NCI-H446 treated with DMSO at 0.1 percent for 48 hours (cell line): ENCODE data around the gene IPO13.
A peak's percentile ranks its signal among the peaks of the same experiment; 100 is the strongest.

Experiments
- DNase-seq: peaks from one replicate; lab custom pipeline; 2025; lab: John Stamatoyannopoulos, UW

Gene IPO13

DNA sequence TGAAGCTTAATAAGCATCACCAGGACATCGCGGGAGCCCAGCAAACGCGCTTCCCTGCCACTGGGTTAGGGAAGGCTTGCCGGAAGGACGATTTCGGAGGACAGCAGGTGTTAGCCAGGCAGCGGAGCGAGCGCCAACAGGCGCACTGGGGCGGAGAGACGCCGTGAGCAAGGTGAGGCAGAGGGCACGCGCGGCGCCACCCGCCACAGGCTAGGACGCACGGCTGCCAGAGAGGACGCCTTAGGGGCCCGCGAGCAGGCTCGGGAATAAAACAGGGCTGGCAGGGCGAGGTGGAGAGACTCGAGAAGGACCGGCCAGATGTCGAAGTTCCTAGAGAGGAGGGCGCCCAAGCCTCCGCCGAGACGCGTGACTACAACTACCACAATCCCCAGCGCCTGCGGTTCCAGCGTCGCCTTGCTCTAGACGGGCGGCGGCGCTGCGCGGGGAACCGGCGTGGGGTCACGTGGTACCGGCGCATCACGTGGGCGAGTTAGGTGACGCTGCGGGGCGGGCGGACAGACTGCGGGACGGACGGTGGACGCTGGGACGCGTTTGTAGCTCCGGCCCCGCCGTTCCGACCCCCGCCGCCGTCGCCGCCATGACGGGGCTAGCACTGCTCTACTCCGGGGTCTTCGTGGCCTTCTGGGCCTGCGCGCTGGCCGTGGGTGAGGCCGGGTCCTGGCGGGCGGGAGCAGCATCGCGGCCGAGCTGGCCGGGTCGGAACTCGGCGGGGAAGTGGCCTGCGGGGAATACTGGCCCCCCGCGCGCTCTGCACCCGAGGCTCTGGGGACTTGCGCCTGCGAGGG, 27.9 kb downstream of the IPO13 start, which contains the start of gene ATP6V0B:
ATP6V0B (plus strand) TSS at position 518 of the 806 bp plus-strand sequence; CDS start at position 599, 81 bp downstream.
- peak; percentile 92 for DNase-seq

DNA sequence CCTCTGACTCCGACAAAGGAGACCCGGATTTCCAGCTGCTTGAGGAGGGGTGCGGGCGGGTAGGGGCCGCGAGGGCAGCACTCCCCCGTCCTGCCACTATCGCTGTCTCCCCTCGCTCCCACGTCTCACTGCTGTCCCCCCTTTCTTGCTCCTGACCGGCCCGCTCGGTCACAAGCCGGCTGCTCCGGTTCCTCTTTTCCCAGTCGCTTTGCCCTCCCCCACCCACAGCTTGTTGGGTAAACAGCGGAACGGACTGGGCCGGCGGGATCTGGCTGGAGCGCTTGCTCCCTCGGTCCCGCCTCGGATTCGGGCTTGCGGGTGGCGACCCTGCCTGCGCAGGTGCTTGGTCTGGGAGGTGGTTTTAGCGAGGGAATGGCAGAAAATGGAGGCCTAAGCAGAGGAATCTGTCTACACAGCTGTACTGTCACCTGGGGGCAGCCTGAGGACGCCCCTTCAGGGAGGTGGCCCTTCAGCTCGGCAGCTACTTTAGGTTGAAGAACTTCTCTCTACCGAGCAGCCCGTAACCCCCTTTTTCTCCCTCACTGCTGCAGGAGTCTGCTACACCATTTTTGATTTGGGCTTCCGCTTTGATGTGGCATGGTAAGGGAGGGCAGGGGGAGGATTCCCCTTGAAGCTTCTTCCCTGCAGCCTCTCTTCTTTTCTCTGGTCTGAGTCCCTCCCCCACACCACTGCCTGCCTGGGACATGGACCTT, 28.7 kb downstream of the IPO13 start:
- DNase-seq, result no peak

DNA sequence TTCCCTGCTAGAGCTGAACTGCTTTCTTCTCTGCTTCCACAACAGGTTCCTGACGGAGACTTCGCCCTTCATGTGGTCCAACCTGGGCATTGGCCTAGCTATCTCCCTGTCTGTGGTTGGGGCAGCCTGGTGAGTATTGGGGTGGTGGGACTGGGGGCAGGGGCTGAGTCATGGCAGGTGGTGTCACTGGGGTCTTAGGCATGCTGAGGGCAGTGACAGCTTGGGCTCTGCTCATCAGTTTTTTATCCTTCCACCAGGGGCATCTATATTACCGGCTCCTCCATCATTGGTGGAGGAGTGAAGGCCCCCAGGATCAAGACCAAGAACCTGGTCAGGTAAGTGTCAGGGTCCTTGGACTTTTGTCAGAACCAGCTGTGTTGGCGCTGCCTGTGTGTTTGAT, 29.3 kb downstream of the IPO13 start:
- DNase-seq, result no peak

GRCh38 chr1:43976890-43977289, 30.1 kb downstream of the IPO13 start:
- DNase-seq, result no peak

GRCh38 chr1:43977376-43978263, 30.9 kb downstream of the IPO13 start:
- DNase-seq, result no peak

- DNase-seq, result no peak
Measured at GRCh38 chr1:43978264-43978550, 31.5 kb downstream of the IPO13 start.

- DNase-seq, result no peak
Measured at GRCh38 chr1:43978551-43979260, 32.0 kb downstream of the IPO13 start, which contains the start of gene B4GALT2. TSS of gene B4GALT2 (plus strand) at chr1:43979210. CDS start at chr1:43981161, 1,951 bp downstream.

DNA sequence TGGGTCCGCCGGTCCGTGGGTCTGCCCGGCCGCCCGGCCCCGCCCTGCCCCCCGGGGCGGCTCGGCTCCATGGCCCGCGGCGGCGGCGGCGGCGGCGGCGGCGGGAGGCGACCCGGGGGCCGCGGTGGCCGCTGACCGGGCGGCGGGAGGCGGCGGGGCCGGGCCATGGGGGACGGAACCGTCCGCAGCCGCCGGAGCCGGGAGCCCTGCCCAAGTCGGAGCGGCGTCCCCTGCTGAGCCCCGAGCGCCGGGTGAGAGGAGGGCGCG, 32.4 kb downstream of the IPO13 start:
- no peak for DNase-seq

GRCh38 chr1:43979528-43980254, 32.9 kb downstream of the IPO13 start:
- no peak for DNase-seq

- no peak for DNase-seq
Measured at GRCh38 chr1:43980255-43981134, 33.7 kb downstream of the IPO13 start.

DNA sequence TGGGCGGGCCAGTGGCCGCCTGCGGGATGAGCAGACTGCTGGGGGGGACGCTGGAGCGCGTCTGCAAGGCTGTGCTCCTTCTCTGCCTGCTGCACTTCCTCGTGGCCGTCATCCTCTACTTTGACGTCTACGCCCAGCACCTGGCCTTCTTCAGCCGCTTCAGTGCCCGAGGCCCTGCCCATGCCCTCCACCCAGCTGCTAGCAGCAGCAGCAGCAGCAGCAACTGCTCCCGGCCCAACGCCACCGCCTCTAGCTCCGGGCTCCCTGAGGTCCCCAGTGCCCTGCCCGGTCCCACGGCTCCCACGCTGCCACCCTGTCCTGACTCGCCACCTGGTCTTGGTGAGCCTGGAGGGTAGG, 34.4 kb downstream of the IPO13 start:
- DNase-seq, result no peak

DNA sequence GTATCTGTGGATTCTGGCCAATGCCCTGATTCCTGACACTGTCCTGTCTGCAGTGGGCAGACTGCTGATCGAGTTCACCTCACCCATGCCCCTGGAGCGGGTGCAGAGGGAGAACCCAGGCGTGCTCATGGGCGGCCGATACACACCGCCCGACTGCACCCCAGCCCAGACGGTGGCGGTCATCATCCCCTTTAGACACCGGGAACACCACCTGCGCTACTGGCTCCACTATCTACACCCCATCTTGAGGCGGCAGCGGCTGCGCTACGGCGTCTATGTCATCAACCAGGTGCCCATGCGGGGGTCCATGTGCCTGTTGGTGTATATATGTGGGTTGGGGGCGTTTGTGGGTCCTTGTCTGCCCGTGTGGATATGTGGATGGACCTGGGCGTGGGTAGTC, 34.9 kb downstream of the IPO13 start:
- DNase-seq, result no peak

DNA sequence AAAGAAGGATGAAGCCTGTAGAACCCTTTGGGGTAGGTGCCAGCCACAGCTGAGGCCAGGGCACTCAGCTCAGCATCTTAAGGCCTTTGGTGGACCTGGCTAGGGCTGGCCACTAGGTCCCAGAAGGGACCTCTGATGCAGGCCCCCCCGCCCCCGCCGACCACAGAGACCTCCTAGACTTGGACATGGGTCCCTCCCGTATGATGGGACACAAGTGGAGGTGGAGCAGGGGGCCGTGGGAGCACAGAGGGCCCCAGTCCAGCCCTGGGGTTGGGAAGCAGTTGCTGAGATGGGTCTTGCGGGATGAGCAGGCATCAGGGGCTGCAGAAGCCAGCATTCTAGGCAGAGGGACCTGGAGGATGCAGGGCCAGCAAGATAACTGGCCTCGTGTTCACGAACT, 35.5 kb downstream of the IPO13 start:
- no peak for DNase-seq

DNA sequence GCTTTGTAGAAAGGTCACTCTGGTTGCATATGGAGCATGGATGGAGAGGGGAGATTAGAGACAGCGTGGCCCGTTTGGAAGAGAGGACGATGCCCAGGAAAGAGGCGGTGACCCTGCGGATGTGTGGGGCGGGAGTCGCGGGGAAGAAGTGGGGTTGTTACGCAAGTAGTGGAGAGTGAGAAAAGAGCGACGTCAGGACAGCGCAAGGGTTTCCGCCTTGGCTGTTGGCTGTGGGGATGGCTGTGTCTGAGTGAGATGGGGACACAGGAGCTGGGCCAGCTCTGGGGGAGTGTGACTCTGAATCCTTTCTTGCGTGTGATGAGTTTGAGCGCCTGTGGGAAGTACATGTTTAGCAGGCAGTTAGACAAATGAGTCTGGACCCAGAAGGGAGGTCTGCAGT, 36.1 kb downstream of the IPO13 start:
- DNase-seq, result no peak

GRCh38 chr1:43983253-43983899, 36.6 kb downstream of the IPO13 start:
- DNase-seq, result no peak

- DNase-seq, result no peak
Measured at GRCh38 chr1:43984855-43985254, 38.1 kb downstream of the IPO13 start.

- no peak for DNase-seq
Measured at GRCh38 chr1:43985984-43986595, 39.3 kb downstream of the IPO13 start.

- DNase-seq, result no peak
Measured at GRCh38 chr1:43986712-43987111, 40.0 kb downstream of the IPO13 start.

DNA sequence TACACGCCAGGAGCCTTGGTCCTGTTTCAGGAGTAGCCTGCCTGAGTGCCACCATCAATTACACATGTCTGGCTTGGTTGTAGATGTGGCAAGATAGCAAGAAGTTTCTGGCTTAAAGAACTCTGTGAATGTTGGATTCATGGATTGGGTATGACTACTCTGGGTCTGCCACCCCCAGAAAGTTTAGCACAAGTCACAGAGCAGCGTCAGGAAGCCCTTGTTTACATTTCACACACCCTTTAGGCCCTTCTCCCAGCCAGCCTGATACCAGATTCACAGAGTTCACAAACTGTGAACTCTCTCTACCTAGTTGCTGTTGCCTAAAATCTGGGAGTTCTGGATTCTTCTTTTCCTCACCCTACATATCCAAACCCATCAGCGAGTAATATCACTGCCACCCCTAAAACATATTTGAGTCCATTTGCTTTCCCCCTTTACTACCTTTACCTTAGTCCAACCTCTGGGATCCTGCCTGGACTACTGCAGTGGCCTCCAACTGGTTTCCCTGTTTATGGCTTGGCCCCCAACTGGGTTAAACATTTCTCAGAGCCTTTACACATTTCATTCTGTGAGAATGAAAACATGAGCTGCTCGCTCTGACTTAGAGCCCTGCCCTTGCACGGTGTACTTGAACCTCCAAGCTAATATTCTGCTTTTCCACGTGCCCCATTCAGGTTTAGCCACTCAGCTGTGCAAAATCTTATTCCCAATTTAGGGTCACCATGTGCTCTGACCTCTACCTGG, 40.6 kb downstream of the IPO13 start:
- no peak for DNase-seq
